H1 (cell line): ENCODE data around the gene YWHAG. TPM values are rescaled to one million over a fixed set of nuclear protein-coding genes. Genes with fewer than 3 reads are reported as not detected.

Experiments
- CEBPB ChIP-seq: IDR thresholded peaks from 2 replicates; pipeline ENCODE4 v1.6.1; 2012; ENCODE audit warnings: low read depth, low read length
- SAP30 ChIP-seq: fragments of 300-600 bp; sonication (generic); IDR thresholded peaks from 2 replicates; pipeline ENCODE4 v1.7.1; 2012; ENCODE audit warnings: low read length, moderate library complexity, mild to moderate bottlenecking, inconsistent platforms; ENCODE audit not compliant: insufficient read depth, insufficient replicate concordance
- TAF1 ChIP-seq: IDR thresholded peaks from 2 replicates; pipeline ENCODE4 v1.6.1; 2011; ENCODE audit warnings: mild to moderate bottlenecking, low read depth, low read length
- polyA plus RNA-seq, 7 experiments: library from polyadenylated mRNA; depleted of rRNA in 3 of 7; stranded (reverse) in 5 of 7; unstranded in 2 of 7; fragments of >200 nt in 5 of 7; fragments of 200-250 nt in 2 of 7; gene quantifications; 1 replicate in 5 of 7; 2 replicates in 1 of 7; 4 replicates in 1 of 7; pipeline versions ENCODE4 v1.2.1 to v1.2.3, GENCODE V29; 2011 to 2013; ENCODE audit warnings: missing spikeins in 2 of 7, mixed read lengths in 2 of 7
- total RNA-seq: library from RNA; stranded (reverse); fragmentation: NEBNext Ultra II Directional; extraction: Animal tissue kit (Norgen Biotek cat#: 25700); gene quantifications from 2 replicates; pipeline ENCODE4 v1.2.1, GENCODE V29; 2021

YWHAG gene
- total and polyA plus RNA-seq, 2 of the 8 experiments (the other 6 are each of a cell fraction or from before 2014, with no cell fraction given), result 57.2 to 241 TPM

DNA sequence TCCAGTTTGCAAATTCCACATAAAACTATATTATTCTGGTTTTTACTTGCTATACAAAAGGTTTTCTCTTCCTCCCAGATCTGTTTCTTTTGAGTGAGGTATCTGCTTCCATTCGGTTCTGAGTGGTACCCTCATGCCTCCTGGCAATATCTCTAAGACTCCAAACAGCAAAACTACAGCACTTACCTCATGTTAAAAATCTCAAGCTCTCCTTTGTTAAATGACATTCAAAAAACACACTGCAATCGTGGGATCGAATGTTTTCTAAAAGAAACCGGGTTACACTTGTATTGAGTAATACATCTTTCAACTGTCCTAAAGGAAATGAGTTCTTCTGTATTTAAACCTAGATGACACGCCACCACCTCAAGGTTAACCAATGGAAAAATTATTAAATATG is 11.1 kb downstream of the YWHAG start (continued):
- TF ChIP-seq SAP30 (no peak), TAF1 (no peak), CEBPB (no peak)
